Left lung (tissue), 10 donors: ENCODE measurements around the gene NFATC4. TPM values are rescaled to one million over a fixed set of nuclear protein-coding genes. Genes with fewer than 3 reads are reported as not detected.

Source experiments
- ATAC-seq: fragments of 200-7000 bp; cut with Tn5 transposase; one replicate; pipeline ENCODE4 v1.9.1; 2020; ENCODE audit warnings: moderate library complexity
- DNase-seq, 4 donors: peaks; one replicate each; pipeline ENCODE4 v3.0.0-alpha.2; 2013 to 2020
- H3K27ac ChIP-seq, 2 donors: fragments of 200-600 bp; sonication (generic) in 1 of 2; one replicate each; pipeline versions ENCODE4 v1.5.0 to v1.8.0; 2020 to 2021
- H3K27me3 ChIP-seq, 2 donors: fragments of 200-600 bp; sonication (generic) in 1 of 2; one replicate each; pipeline versions ENCODE4 v1.5.0 to v1.8.0; 2020 to 2021
- H3K36me3 ChIP-seq, 2 donors: fragments of 200-600 bp; sonication (generic) in 1 of 2; one replicate each; pipeline versions ENCODE4 v1.5.0 to v1.8.0; 2020 to 2021
- H3K4me1 ChIP-seq, 2 donors: fragments of 200-600 bp; one replicate each; pipeline ENCODE4 v1.8.0; 2021
- H3K4me3 ChIP-seq, 2 donors: fragments of 200-600 bp; sonication (generic) in 1 of 2; one replicate each; pipeline versions ENCODE4 v1.5.0 to v1.8.0; 2020 to 2021; ENCODE audit warnings: mild to moderate bottlenecking in 1 of 2
- H3K9me3 ChIP-seq, 2 donors: fragments of 200-600 bp; sonication (generic) in 1 of 2; one replicate each; pipeline versions ENCODE4 v1.5.0 to v1.8.0; 2020 to 2021
- CTCF ChIP-seq, 2 donors: fragments of 200-600 bp; sonication (generic) in 1 of 2; IDR thresholded peaks; one replicate each; pipeline versions ENCODE4 v1.5.0 to v1.8.0; 2021; ENCODE audit warnings: antibody characterized with exemption in 2 of 2
- intact Hi-C, 2 donors: fragments of 100-400 bp; cut with DNase I; formaldehyde crosslinking; loops; one replicate each; pipeline versions ENCODE4 v1.11.2 to v1.14.2; 2022
- polyA plus RNA-seq, 6 donors: library from polyadenylated mRNA; unstranded; fragments of 120-200 nt; gene quantifications; one replicate each; pipeline ENCODE4 v1.2.1, GENCODE V29; 2013; ENCODE audit not compliant: insufficient read length in 6 of 6
- total RNA-seq, 2 donors: library from RNA; stranded (reverse); fragmentation: NEBNext Ultra II Directional; extraction: Animal tissue kit (Norgen Biotek cat#: 25700); gene quantifications; one replicate each; pipeline ENCODE4 v1.2.1, GENCODE V29; 2021
- donor health status: DM: no; HTN: yes; CAD: no.
- donor health status: DM: no; HTN: no; CAD: no.

Gene NFATC4
- total and polyA plus RNA-seq, 8 donors = 39.4 to 102 (median 81.1) TPM

- TF ChIP-seq CTCF (IDR thresholded peaks at IDR 0.05) = no peak
- H3K27ac ChIP-seq = no peak overlapping the region
- no peaks in the 10 kb centered on the region for H3K27me3 ChIP-seq
- H3K4me3 ChIP-seq = no peak overlapping the region
- no peaks in the 10 kb centered on the region for H3K4me1 ChIP-seq
- H3K9me3 ChIP-seq = no peaks in the 10 kb centered on the region
- no peak for ATAC-seq
- no peak for DNase-seq
- intact Hi-C loops = no loop called here
- no peaks in the 10 kb centered on the region for H3K36me3 ChIP-seq
Measured at GRCh38 chr14:24379907-24380730, 12.1 kb downstream of the NFATC4 start.

GRCh38 chr14:24381363-24382063, 13.5 kb downstream of the NFATC4 start:
- no peak for TF ChIP-seq CTCF (IDR thresholded peaks at IDR 0.05)
- no peaks in the 10 kb centered on the region for H3K4me1 ChIP-seq
- H3K27ac ChIP-seq = no peak overlapping the region
- no peak for ATAC-seq
- intact Hi-C loops = no loop called here
- H3K36me3 ChIP-seq = no peaks in the 10 kb centered on the region
- no peak for DNase-seq
- no peaks in the 10 kb centered on the region for H3K9me3 ChIP-seq
- no peaks in the 10 kb centered on the region for H3K27me3 ChIP-seq
- H3K4me3 ChIP-seq = no peak overlapping the region

- Histone ChIP-seq H3K27me3 (no peaks in the 10 kb centered on the region), H3K27ac (no peak overlapping the region), H3K9me3 (no peaks in the 10 kb centered on the region), H3K36me3 (no peaks in the 10 kb centered on the region), H3K4me3 (no peak overlapping the region), H3K4me1 (no peaks in the 10 kb centered on the region)
- ATAC-seq (no peak), DNase-seq (no peak)
- TF ChIP-seq CTCF (IDR thresholded peaks at IDR 0.05) = no peak
- intact Hi-C loops = no loop called here
Measured at GRCh38 chr14:24382064-24382371, 14.0 kb downstream of the NFATC4 start.

GRCh38 chr14:24384169-24384568, 16.2 kb downstream of the NFATC4 start:
- Histone ChIP-seq H3K9me3 (no peaks in the 10 kb centered on the region), H3K4me3 (no peak overlapping the region), H3K27me3 (no peaks in the 10 kb centered on the region), H3K36me3 (no peaks in the 10 kb centered on the region), H3K4me1 (peaks cover under 1 to 2% of the 10 kb centered on the region in 2 donors), H3K27ac (no peak overlapping the region)
- intact Hi-C loops = no loop called here
- no peak for TF ChIP-seq CTCF (IDR thresholded peaks at IDR 0.05)
- ATAC-seq (no peak), DNase-seq (no peak)

- intact Hi-C loops = no loop called here
- H3K9me3 ChIP-seq = no peaks in the 10 kb centered on the region
- no peak for ATAC-seq
- no peaks in the 10 kb centered on the region for H3K36me3 ChIP-seq
- DNase-seq = no peak
- no peak overlapping the region for H3K27ac ChIP-seq
- no peaks in the 10 kb centered on the region for H3K27me3 ChIP-seq
- peaks cover 2 to 7% of the 10 kb centered on the region in 2 donors for H3K4me1 ChIP-seq
- no peak for TF ChIP-seq CTCF (IDR thresholded peaks at IDR 0.05)
- H3K4me3 ChIP-seq = no peak overlapping the region
Measured at GRCh38 chr14:24385524-24385923, 17.5 kb downstream of the NFATC4 start.
